Activated CD4-positive, alpha-beta T cell treated with anti-CD3 and anti-CD28 coated beads for 36 hours (primary cell): ENCODE data around the gene OR2AK2. TPM values are rescaled to one million over a fixed set of nuclear protein-coding genes. Genes with fewer than 3 reads are reported as not detected.
"Not testable (repeated sequence)": the region's sequence is repeated elsewhere in the genome, so short reads cannot be mapped to it uniquely, and the experiment has no call there.

ENCODE experiments used
- ATAC-seq: fragments of 200-7000 bp; cut with Tn5 transposase; one replicate; pipeline ENCODE4 v1.10.0; 2021; ENCODE audit warnings: mild to moderate bottlenecking, moderate library complexity
- CTCF ChIA-PET: fragments of 350-600 bp; sonication (Branson Sonifier 250); formaldehyde crosslinking; loops from one replicate; lab custom pipeline; 2021; ENCODE audit warnings: antibody characterized with exemption; lab: Charles Lee
- POLR2A ChIA-PET: fragments of 350-600 bp; sonication (Branson Sonifier 250); formaldehyde crosslinking; loops from one replicate; lab custom pipeline; 2021; ENCODE audit warnings: antibody characterized with exemption, inconsistent platforms; lab: Charles Lee
- DNase-seq: peaks from one replicate; pipeline ENCODE4 v3.0.0-alpha.2; 2020
- H3K27ac Mint-ChIP-seq: one replicate; pipeline ENCODE4 v1.8.0; 2021; ENCODE audit warnings: mixed read lengths
- H3K27me3 Mint-ChIP-seq: one replicate; pipeline ENCODE4 v1.8.0; 2021; ENCODE audit warnings: mixed read lengths
- H3K36me3 Mint-ChIP-seq: one replicate; pipeline ENCODE4 v1.8.0; 2021; ENCODE audit warnings: low read depth, mixed read lengths
- H3K4me1 Mint-ChIP-seq: one replicate; pipeline ENCODE4 v1.8.0; 2021; ENCODE audit warnings: mixed read lengths
- H3K4me3 Mint-ChIP-seq: one replicate; pipeline ENCODE4 v1.8.0; 2021; ENCODE audit warnings: mild to moderate bottlenecking, moderate library complexity, mixed read lengths
- H3K9me3 Mint-ChIP-seq: one replicate; pipeline ENCODE4 v1.8.0; 2021; ENCODE audit warnings: low read depth, mixed read lengths
- intact Hi-C, 2 experiments: fragments of 100-400 bp; cut with DNase I in 1 of 2; cut with micrococcal nuclease in 1 of 2; formaldehyde crosslinking; loops; one replicate each; pipeline versions ENCODE4 v1.14.2 to v1.15.1; 2022 to 2024; cut with DNase I, micrococcal nuclease
- total RNA-seq, 2 experiments: library from RNA; stranded (reverse); gene quantifications; one replicate each; pipeline ENCODE4 v1.2.3, GENCODE V29; 2021

The OR2AK2 gene
- not detected for total RNA-seq

GRCh38 chr1:247964933-247965332 lies at the start of gene OR2AK2:
OR2AK2 (plus strand) TSS chr1:247965233; CDS start chr1:247965377, 144 bp downstream.
- H3K27me3 Mint-ChIP-seq, result no peaks in the 10 kb centered on the region
- CTCF ChIA-PET, result no interaction called here
- H3K36me3 Mint-ChIP-seq, result peaks cover 8% of the 10 kb centered on the region
- POLR2A ChIA-PET, result no interaction called here
- ATAC-seq (no peak), DNase-seq (no peak)
- H3K4me1 Mint-ChIP-seq, result peaks cover 9% of the 10 kb centered on the region
- no peak within 1 kb of the TSS for H3K4me3 Mint-ChIP-seq
- no peak within 1 kb of the TSS for H3K27ac Mint-ChIP-seq
- intact Hi-C loops, result no loop called here
- no peaks in the 10 kb centered on the region for H3K9me3 Mint-ChIP-seq

- DNase-seq (no peak), ATAC-seq (no peak)
- Mint-ChIP-seq H3K4me1 (no peaks in the 10 kb centered on the region), H3K27me3 (peaks cover 7% of the 10 kb centered on the region), H3K9me3 (no peaks in the 10 kb centered on the region), H3K27ac (no peak within 1 kb of the TSS), H3K36me3 (no peaks in the 10 kb centered on the region), H3K4me3 (no peak within 1 kb of the TSS)
- POLR2A ChIA-PET, result no interaction called here
- CTCF ChIA-PET, result no interaction called here
- intact Hi-C loops, result loop anchor here in 1 of 2 experiments (5.0 kb wide), 1 partner anchor 238 kb away; no protein-coding TSS in a partner anchor
Observed at GRCh38 chr1:247919952-247920351, 45.1 kb upstream of the OR2AK2 start, which contains the start of gene OR2T8. OR2T8 (plus strand) TSS chr1:247920252; CDS start chr1:247921018, 766 bp downstream.

- intact Hi-C loops, result no loop called here
- POLR2A ChIA-PET, result no interaction called here
Observed at GRCh38 chr1:247923941-247924340, 41.1 kb upstream of the OR2AK2 start.

GRCh38 chr1:247924868-247925267 lies 40.2 kb upstream of the OR2AK2 start, which contains the start of gene OR2AJ1:
OR2AJ1 (plus strand) TSS chr1:247924889; CDS start chr1:247933769, 8,880 bp downstream.
- Mint-ChIP-seq H3K9me3 (no peaks in the 10 kb centered on the region), H3K36me3 (no peaks in the 10 kb centered on the region), H3K4me1 (no peaks in the 10 kb centered on the region), H3K27me3 (no peaks in the 10 kb centered on the region), H3K27ac (no peak within 1 kb of the TSS), H3K4me3 (no peak within 1 kb of the TSS)
- ATAC-seq (no peak), DNase-seq (no peak)
- POLR2A ChIA-PET, result no interaction called here
- CTCF ChIA-PET, result interaction anchor here (1.0 kb wide), 1 partner anchor 18 kb away, joined by 3 read pairs; no protein-coding TSS in a partner anchor
- intact Hi-C loops, result no loop called here

More at GRCh38 chr1:247923941-247924340, 41.1 kb upstream of the OR2AK2 start:
- DNase-seq, result no peak
- no peaks in the 10 kb centered on the region for H3K9me3 Mint-ChIP-seq
- H3K4me1 Mint-ChIP-seq, result no peaks in the 10 kb centered on the region
- H3K27ac Mint-ChIP-seq, result no peak overlapping the region
- CTCF ChIA-PET, result interaction anchor here (1.0 kb wide), 1 partner anchor 17 kb away, joined by 3 read pairs; no protein-coding TSS in a partner anchor
- H3K27me3 Mint-ChIP-seq, result no peaks in the 10 kb centered on the region
- no peaks in the 10 kb centered on the region for H3K36me3 Mint-ChIP-seq
- ATAC-seq, result no peak
- H3K4me3 Mint-ChIP-seq, result no peak overlapping the region

- Mint-ChIP-seq H3K9me3 (no peaks in the 10 kb centered on the region), H3K4me3 (no peak overlapping the region), H3K27me3 (peaks cover 4% of the 10 kb centered on the region), H3K36me3 (no peaks in the 10 kb centered on the region), H3K4me1 (no peaks in the 10 kb centered on the region), H3K27ac (no peak overlapping the region)
- DNase-seq (no peak), ATAC-seq (no peak)
- intact Hi-C loops, result loop anchor here in 1 of 2 experiments (10.0 kb wide), 2 partner anchors 681 to 751 kb away; no protein-coding TSS in a partner anchor
- ChIA-PET POLR2A (no interaction called here), CTCF (no interaction called here)
Observed at GRCh38 chr1:247933989-247934388, 31.0 kb upstream of the OR2AK2 start.

GRCh38 chr1:247935781-247936180 lies 29.3 kb upstream of the OR2AK2 start:
- Mint-ChIP-seq H3K4me3 (no peak overlapping the region), H3K4me1 (no peaks in the 10 kb centered on the region), H3K36me3 (no peaks in the 10 kb centered on the region), H3K27ac (no peak overlapping the region), H3K9me3 (no peaks in the 10 kb centered on the region), H3K27me3 (peaks cover 4% of the 10 kb centered on the region)
- DNase-seq (no peak), ATAC-seq (no peak)
- intact Hi-C loops, result loop anchor here (5.0 to 10.0 kb wide), 5 partner anchors 253 to 887 kb away; no protein-coding TSS in a partner anchor
- ChIA-PET CTCF (interaction anchor here (0.7 to 1.6 kb wide), 4 partner anchors 21 to 869 kb away, joined by 3 to 5 read pairs (median 4); no protein-coding TSS in a partner anchor), POLR2A (no interaction called here)

GRCh38 chr1:247936415-247936814 lies 28.6 kb upstream of the OR2AK2 start:
- no peak overlapping the region for H3K4me3 Mint-ChIP-seq
- H3K27me3 Mint-ChIP-seq, result peaks cover 2% of the 10 kb centered on the region

GRCh38 chr1:247936965-247937734 lies 27.9 kb upstream of the OR2AK2 start:
- H3K36me3 Mint-ChIP-seq, H3K4me1 Mint-ChIP-seq, H3K9me3 Mint-ChIP-seq, H3K27me3 Mint-ChIP-seq: not testable (repeated sequence)
- Mint-ChIP-seq H3K27ac (peak overlapping the region; percentile 44), H3K4me3 (peak overlapping the region; percentile 78)
- intact Hi-C loops, result loop anchor here (1.0 to 10.0 kb wide), 8 partner anchors 31 to 885 kb away; no protein-coding TSS in a partner anchor
- DNase-seq, result peak; percentile 97
- ChIA-PET CTCF (interaction anchor here (0.5 to 1.6 kb wide), 7 partner anchors 8 to 373 kb away, joined by 3 to 5 read pairs (median 3); no protein-coding TSS in a partner anchor), POLR2A (interaction anchor here (0.5 to 0.6 kb wide), 2 partner anchors 313 to 937 kb away, joined by 3 read pairs; no protein-coding TSS in a partner anchor)
- peak; percentile 98 for ATAC-seq

More at GRCh38 chr1:247936415-247936814, 28.6 kb upstream of the OR2AK2 start:
- no peak for DNase-seq
- Mint-ChIP-seq H3K27ac (no peak overlapping the region), H3K36me3 (no peaks in the 10 kb centered on the region), H3K4me1 (no peaks in the 10 kb centered on the region), H3K9me3 (no peaks in the 10 kb centered on the region)
- intact Hi-C loops, result loop anchor here (5.0 to 10.0 kb wide), 5 partner anchors 254 to 886 kb away; no protein-coding TSS in a partner anchor
- no peak for ATAC-seq
- ChIA-PET CTCF (interaction anchor here (0.6 to 1.6 kb wide), 6 partner anchors 22 to 885 kb away, joined by 3 to 5 read pairs (median 4); no protein-coding TSS in a partner anchor), POLR2A (no interaction called here)

- Mint-ChIP-seq H3K4me1 (no peaks in the 10 kb centered on the region), H3K4me3 (no peak overlapping the region), H3K9me3 (no peaks in the 10 kb centered on the region), H3K27me3 (peaks cover 2% of the 10 kb centered on the region), H3K27ac (no peak overlapping the region), H3K36me3 (no peaks in the 10 kb centered on the region)
- intact Hi-C loops, result no loop called here
- CTCF ChIA-PET, result no interaction called here
- POLR2A ChIA-PET, result no interaction called here
- DNase-seq (no peak), ATAC-seq (no peak)
Observed at GRCh38 chr1:247942624-247943023, 22.4 kb upstream of the OR2AK2 start.

GRCh38 chr1:247948558-247948957 lies 16.5 kb upstream of the OR2AK2 start, which contains the start of gene OR2L8:
OR2L8 (plus strand) TSS chr1:247948858; CDS start chr1:247948858, 0 bp downstream.
- H3K9me3 Mint-ChIP-seq, result peaks cover 4% of the 10 kb centered on the region
- H3K4me1 Mint-ChIP-seq, result no peaks in the 10 kb centered on the region
- peaks cover 5% of the 10 kb centered on the region for H3K36me3 Mint-ChIP-seq
- ATAC-seq (no peak), DNase-seq (no peak)
- peaks cover 2% of the 10 kb centered on the region for H3K27me3 Mint-ChIP-seq
- ChIA-PET CTCF (no interaction called here), POLR2A (no interaction called here)
- intact Hi-C loops, result no loop called here
- no peak within 1 kb of the TSS for H3K27ac Mint-ChIP-seq
- no peak within 1 kb of the TSS for H3K4me3 Mint-ChIP-seq

GRCh38 chr1:247953408-247953807 lies 11.6 kb upstream of the OR2AK2 start:
- DNase-seq, result no peak
- peaks cover 4% of the 10 kb centered on the region for H3K9me3 Mint-ChIP-seq
- no peaks in the 10 kb centered on the region for H3K27me3 Mint-ChIP-seq
- H3K36me3 Mint-ChIP-seq, result peaks cover 5% of the 10 kb centered on the region
- POLR2A ChIA-PET, result no interaction called here
- ATAC-seq, result no peak
- CTCF ChIA-PET, result no interaction called here
- H3K4me1 Mint-ChIP-seq, result no peaks in the 10 kb centered on the region
- H3K4me3 Mint-ChIP-seq, result no peak overlapping the region
- H3K27ac Mint-ChIP-seq, result no peak overlapping the region
- intact Hi-C loops, result no loop called here
